Measurements from ENCODE around the gene AK4.
A peak's percentile ranks its signal among the peaks of the same experiment; 100 is the strongest.
"Not testable (repeated sequence)": the region's sequence is repeated elsewhere in the genome, so short reads cannot be mapped to it uniquely, and the experiment has no call there.

Gene AK4

GRCh38 chr1:65150583-65151263 is 2.7 kb downstream of the AK4 start:
- no peak for DNase-seq (ENCODE audit: low spot score)

GRCh38 chr1:65151641-65152040 is 3.6 kb downstream of the AK4 start:
- no peak for DNase-seq (ENCODE audit: low spot score)

GRCh38 chr1:65153635-65154034 is 5.6 kb downstream of the AK4 start:
- DNase-seq (ENCODE audit: low spot score) = no peak

- no peak for DNase-seq (ENCODE audit: low spot score)
Measured at GRCh38 chr1:65156910-65157545, 9.0 kb downstream of the AK4 start.

- DNase-seq (ENCODE audit: low spot score) = no peak
Measured at GRCh38 chr1:65157546-65157941, 9.5 kb downstream of the AK4 start.

GRCh38 chr1:65159291-65159688 is 11.3 kb downstream of the AK4 start:
- not testable (repeated sequence) for DNase-seq (ENCODE audit: low spot score)

- DNase-seq (ENCODE audit: low spot score) = no peak
Measured at GRCh38 chr1:65159801-65160523, 12.0 kb downstream of the AK4 start.

- no peak for DNase-seq (ENCODE audit: low spot score)
Measured at GRCh38 chr1:65163201-65163805, 15.3 kb downstream of the AK4 start.

- not testable (repeated sequence) for DNase-seq (ENCODE audit: low spot score)
Measured at GRCh38 chr1:65164101-65164500, 16.1 kb downstream of the AK4 start.

GRCh38 chr1:65164633-65165032 is 16.6 kb downstream of the AK4 start:
- DNase-seq (ENCODE audit: low spot score) = no peak

- DNase-seq (ENCODE audit: low spot score) = no peak
Measured at GRCh38 chr1:65165269-65165993, 17.4 kb downstream of the AK4 start.

GRCh38 chr1:65166572-65167305 is 18.7 kb downstream of the AK4 start:
- DNase-seq (ENCODE audit: low spot score) = no peak

GRCh38 chr1:65167586-65168242 is 19.7 kb downstream of the AK4 start:
- DNase-seq (ENCODE audit: low spot score) = no peak

- no peak for DNase-seq (ENCODE audit: low spot score)
Measured at GRCh38 chr1:65168867-65169266, 20.9 kb downstream of the AK4 start.

GRCh38 chr1:65170511-65171142 is 22.6 kb downstream of the AK4 start:
- DNase-seq (ENCODE audit: low spot score) = peak; percentile 28

- DNase-seq (ENCODE audit: low spot score) = no peak
Measured at GRCh38 chr1:65172936-65173690, 25.1 kb downstream of the AK4 start.

GRCh38 chr1:65174585-65174984 is 26.6 kb downstream of the AK4 start:
- no peak for DNase-seq (ENCODE audit: low spot score)

- no peak for DNase-seq (ENCODE audit: low spot score)
Measured at GRCh38 chr1:65175171-65176055, 27.4 kb downstream of the AK4 start.

- DNase-seq (ENCODE audit: low spot score) = no peak
Measured at GRCh38 chr1:65176056-65176450, 28.1 kb downstream of the AK4 start.
